WI38 (cell line): Measurements from ENCODE around the gene CERK.

Experiments used
- H3K4me3 ChIP-seq: 2 replicates; pipeline ENCODE4 v1.5.1; 2011; ENCODE audit warnings: low read depth, mild to moderate bottlenecking, control low read depth, low read length
- CTCF ChIP-seq: IDR thresholded peaks from 2 replicates; pipeline ENCODE4 v1.5.1; 2012; ENCODE audit warnings: low read depth, mild to moderate bottlenecking, control low read depth, low read length

Gene CERK

GRCh38 chr22:46641811-46642266 is 96.2 kb downstream of the CERK start:
- TF ChIP-seq CTCF, result no peak
- no peak overlapping the region for H3K4me3 ChIP-seq

- TF ChIP-seq CTCF, result no peak
- H3K4me3 ChIP-seq, result no peak overlapping the region
These were observed 97.6 kb downstream of the CERK start for GRCh38 chr22:46640293-46641055.

DNA sequence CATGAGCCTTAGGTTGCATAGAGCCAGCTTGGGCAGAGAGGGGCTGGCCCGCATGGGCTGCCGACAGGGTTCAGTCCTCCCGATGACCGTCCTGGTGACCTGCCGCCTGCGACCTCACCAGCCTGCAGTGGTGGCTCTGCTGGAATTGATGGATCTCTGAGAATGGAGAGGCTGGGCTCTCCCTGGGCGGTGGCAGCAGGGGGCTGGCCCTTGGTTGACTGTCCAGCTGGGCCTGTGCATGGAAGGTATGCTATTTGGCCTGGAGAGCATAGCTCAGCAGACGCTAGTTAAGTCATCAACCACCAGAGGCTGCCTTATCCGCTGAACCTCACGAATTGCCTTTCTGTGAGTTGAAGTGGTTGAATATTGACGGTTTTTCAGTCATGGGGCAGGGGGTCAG is 98.2 kb downstream of the CERK start:
- no peak for TF ChIP-seq CTCF

GRCh38 chr22:46638601-46639431 is 99.2 kb downstream of the CERK start:
- H3K4me3 ChIP-seq, result no peak overlapping the region
- TF ChIP-seq CTCF, result no peak

More for the DNA sequence above, 98.2 kb downstream of the CERK start:
- no peak overlapping the region for H3K4me3 ChIP-seq

GRCh38 chr22:46637711-46638600 is 100.1 kb downstream of the CERK start:
- H3K4me3 ChIP-seq, result no peak overlapping the region
- TF ChIP-seq CTCF, result no peak

DNA sequence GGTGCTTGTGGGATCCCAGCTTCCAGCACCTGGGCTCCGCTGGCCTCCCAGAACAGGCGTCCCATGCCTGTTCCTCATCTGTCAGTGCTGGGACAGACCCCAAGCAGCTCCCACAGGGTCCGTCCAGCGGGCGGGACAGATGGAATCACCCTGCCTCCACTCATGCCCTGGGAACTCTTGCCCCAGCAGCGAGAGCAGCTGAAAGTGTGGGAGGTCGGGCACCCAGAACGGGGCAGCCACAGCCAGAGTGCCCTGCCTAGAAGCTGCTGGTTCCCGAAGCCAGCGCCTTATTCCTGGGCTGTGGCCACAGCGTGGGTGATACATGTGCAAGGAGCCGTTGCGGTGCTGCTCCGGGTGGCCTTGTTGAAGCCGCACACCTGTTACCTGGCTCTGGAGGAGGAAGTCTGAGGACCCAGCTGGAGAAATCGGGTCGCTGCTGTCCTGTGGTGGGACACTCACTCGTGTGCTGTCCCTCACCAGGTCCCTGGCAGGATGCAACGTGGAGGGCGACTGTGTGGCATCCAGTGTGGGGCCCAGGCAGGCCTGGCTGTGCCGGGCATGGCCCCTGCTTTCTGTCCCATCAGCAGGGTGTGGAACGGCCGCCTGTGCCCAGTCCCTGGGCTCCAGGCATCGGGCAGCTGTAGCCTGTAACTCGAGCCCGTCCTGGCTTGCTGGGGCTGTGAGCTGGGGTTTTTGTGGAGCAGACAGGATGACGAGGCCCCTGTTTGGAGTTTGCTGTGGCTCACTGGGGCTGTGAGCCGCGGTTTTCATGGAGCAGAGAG is 101.6 kb downstream of the CERK start:
- TF ChIP-seq CTCF, result no peak

More for the DNA sequence above, 101.6 kb downstream of the CERK start:
- no peak overlapping the region for H3K4me3 ChIP-seq
